GM12892 (cell line): ENCODE measurements around the gene WDR75.

Experiments used
- POLR2A ChIP-seq: IDR thresholded peaks from 2 replicates; pipeline ENCODE4 v1.6.1; 2011; ENCODE audit warnings: low read depth, low read length, control low read depth
- POLR2AphosphoS5 ChIP-seq: IDR thresholded peaks from 2 replicates; pipeline ENCODE4 v1.6.1; 2011; ENCODE audit warnings: low read depth, low read length, control low read depth

- TF ChIP-seq POLR2A (no peak), POLR2AphosphoS5 (no peak)
These were observed 63.0 kb downstream of the WDR75 start for GRCh38 chr2:189504238-189504637.
